NB4 (cell line): ENCODE results near the gene POFUT1.

ENCODE experiments used
- POLR2A ChIP-seq: IDR thresholded peaks from 2 replicates; pipeline ENCODE4 v1.6.1; 2011; ENCODE audit warnings: mild to moderate bottlenecking; ENCODE audit not compliant: insufficient read length; ENCODE audit errors: extremely low read depth
- TF ChIP-seq, protein P1 (sequence below): IDR thresholded peaks from one replicate; pipeline ENCODE4 v1.5.1; 2012; ENCODE audit warnings: low read depth, low read length

DNA sequence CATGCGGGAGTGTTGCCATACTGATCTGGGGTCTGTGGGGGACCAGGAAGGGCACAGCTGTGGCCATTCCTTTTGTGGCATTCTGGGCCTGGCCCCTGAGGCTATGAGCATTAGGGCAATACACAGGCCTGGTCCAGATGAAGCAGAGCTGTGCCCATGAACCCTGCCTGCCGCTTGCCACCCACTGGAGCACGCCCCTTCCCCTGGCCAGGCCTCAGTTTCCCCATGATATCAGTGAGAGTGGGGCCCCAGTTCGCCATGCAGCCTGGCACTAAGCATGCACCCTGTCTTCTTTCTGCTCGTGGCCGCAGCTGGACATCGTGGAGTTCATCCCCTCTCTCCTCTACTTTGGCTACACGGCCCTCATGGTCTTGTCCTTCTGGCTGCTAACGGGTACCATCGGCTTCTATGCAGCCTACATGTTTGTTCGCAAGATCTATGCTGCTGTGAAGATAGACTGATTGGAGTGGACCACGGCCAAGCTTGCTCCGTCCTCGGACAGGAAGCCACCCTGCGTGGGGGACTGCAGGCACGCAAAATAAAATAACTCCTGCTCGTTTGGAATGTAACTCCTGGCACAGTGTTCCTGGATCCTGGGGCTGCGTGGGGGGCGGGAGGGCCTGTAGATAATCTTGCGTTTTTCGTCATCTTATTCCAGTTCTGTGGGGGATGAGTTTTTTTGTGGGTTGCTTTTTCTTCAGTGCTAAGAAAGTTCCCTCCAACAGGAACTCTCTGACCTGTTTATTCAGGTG is 42.5 kb upstream of the POFUT1 start:
- TF ChIP-seq, protein P1, sequence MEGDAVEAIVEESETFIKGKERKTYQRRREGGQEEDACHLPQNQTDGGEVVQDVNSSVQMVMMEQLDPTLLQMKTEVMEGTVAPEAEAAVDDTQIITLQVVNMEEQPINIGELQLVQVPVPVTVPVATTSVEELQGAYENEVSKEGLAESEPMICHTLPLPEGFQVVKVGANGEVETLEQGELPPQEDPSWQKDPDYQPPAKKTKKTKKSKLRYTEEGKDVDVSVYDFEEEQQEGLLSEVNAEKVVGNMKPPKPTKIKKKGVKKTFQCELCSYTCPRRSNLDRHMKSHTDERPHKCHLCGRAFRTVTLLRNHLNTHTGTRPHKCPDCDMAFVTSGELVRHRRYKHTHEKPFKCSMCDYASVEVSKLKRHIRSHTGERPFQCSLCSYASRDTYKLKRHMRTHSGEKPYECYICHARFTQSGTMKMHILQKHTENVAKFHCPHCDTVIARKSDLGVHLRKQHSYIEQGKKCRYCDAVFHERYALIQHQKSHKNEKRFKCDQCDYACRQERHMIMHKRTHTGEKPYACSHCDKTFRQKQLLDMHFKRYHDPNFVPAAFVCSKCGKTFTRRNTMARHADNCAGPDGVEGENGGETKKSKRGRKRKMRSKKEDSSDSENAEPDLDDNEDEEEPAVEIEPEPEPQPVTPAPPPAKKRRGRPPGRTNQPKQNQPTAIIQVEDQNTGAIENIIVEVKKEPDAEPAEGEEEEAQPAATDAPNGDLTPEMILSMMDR: no peak
- TF ChIP-seq POLR2A: no peak
